H1 (cell line): ENCODE data around the gene WASHC3. TPM values are rescaled to one million over a fixed set of nuclear protein-coding genes. Genes with fewer than 3 reads are reported as not detected.

ENCODE experiments used
- CTCF ChIA-PET: fragments of 300-600 bp; sonication (Branson Sonifier 250); formaldehyde crosslinking; loops from one replicate; lab custom pipeline; 2021; ENCODE audit not compliant: partially characterized antibody; lab: Charles Lee
- POLR2A ChIA-PET: fragments of 300-600 bp; sonication (Branson Sonifier 250); formaldehyde crosslinking; loops from one replicate; lab custom pipeline; 2021; ENCODE audit warnings: inconsistent platforms; ENCODE audit not compliant: partially characterized antibody; lab: Charles Lee
- DNase-seq, 2 experiments: peaks; one replicate each; pipeline versions ENCODE4 v3.0.0 to v3.0.0-alpha.2; 2010 to 2022; ENCODE audit warnings: low spot score in 2 of 2, low read depth in 1 of 2, mixed read lengths in 1 of 2
- FAIRE-seq: peaks from 2 replicates; lab custom pipeline; 2011; peaks lifted over from hg19 to GRCh38; lab: Jason Lieb, UNC
- H2AFZ ChIP-seq: 2 replicates; pipeline ENCODE4 v1.8.1; 2012; ENCODE audit warnings: low read length, inconsistent platforms
- H2AK5ac ChIP-seq: 2 replicates; pipeline ENCODE4 v1.6.1; 2013; ENCODE audit warnings: low read depth, low read length
- H2BK120ac ChIP-seq: replicated peaks from 2 replicates; pipeline ENCODE3; 2013; ENCODE audit warnings: low read depth, low read length, inconsistent platforms
- H2BK12ac ChIP-seq: 2 replicates; pipeline ENCODE4 v1.6.1; 2013; ENCODE audit warnings: low read depth, low read length
- H2BK15ac ChIP-seq: 2 replicates; pipeline ENCODE4 v1.6.1; 2013; ENCODE audit warnings: low read length
- H2BK20ac ChIP-seq: 2 replicates; pipeline ENCODE4 v1.6.1; 2013; ENCODE audit warnings: low read length
- H2BK5ac ChIP-seq: 2 replicates; pipeline ENCODE4 v1.6.1; 2013; ENCODE audit warnings: low read depth, low read length
- H3K14ac ChIP-seq: 2 replicates; pipeline ENCODE4 v1.6.1; 2013; ENCODE audit warnings: inconsistent platforms; ENCODE audit not compliant: insufficient read length
- H3K18ac ChIP-seq: 2 replicates; pipeline ENCODE4 v1.6.1; 2013; ENCODE audit warnings: low read length; ENCODE audit errors: extremely low read depth
- H3K23ac ChIP-seq: 2 replicates; pipeline ENCODE4 v1.6.1; 2013; ENCODE audit warnings: inconsistent platforms; ENCODE audit not compliant: insufficient read length
- H3K23me2 ChIP-seq: 2 replicates; pipeline ENCODE4 v1.6.1; 2013; ENCODE audit warnings: low read depth, low read length
- H3K27ac ChIP-seq: 2 replicates; pipeline ENCODE4 v1.6.1; 2011; ENCODE audit warnings: low read depth, low read length, inconsistent platforms
- H3K27me3 ChIP-seq, 4 experiments: replicated peaks in 1 of 4; 1 replicate in 1 of 4; 2 replicates in 3 of 4; pipeline versions ENCODE4 v1.6.1 to v1.8.1; 2011 to 2013; ENCODE audit warnings: low read length in 3 of 4, mild to moderate bottlenecking in 3 of 4, inconsistent platforms in 2 of 4, mixed read lengths in 2 of 4, moderate library complexity in 1 of 4; ENCODE audit not compliant: control insufficient read depth in 3 of 4, insufficient read depth in 3 of 4; ENCODE audit errors: extremely low read depth in 1 of 4
- H3K36me3 ChIP-seq, 4 experiments: 2 replicates each; pipeline versions ENCODE4 v1.6.1 to v1.8.1; 2011 to 2013; ENCODE audit warnings: mild to moderate bottlenecking in 4 of 4, low read length in 3 of 4, moderate library complexity in 2 of 4, control low read depth in 1 of 4, inconsistent platforms in 1 of 4; ENCODE audit not compliant: insufficient read depth in 4 of 4, control insufficient read depth in 2 of 4
- H3K4ac ChIP-seq: replicated peaks from 2 replicates; pipeline ENCODE3; 2013; ENCODE audit warnings: low read length, low read depth, mixed read lengths, inconsistent platforms; ENCODE audit not compliant: insufficient read length
- H3K4me1 ChIP-seq, 4 experiments: replicated peaks in 1 of 4; 1 replicate in 1 of 4; 2 replicates in 3 of 4; pipeline versions ENCODE4 v1.6.1 to v1.8.1; 2011 to 2013; ENCODE audit warnings: low read length in 3 of 4, inconsistent platforms in 2 of 4, mixed read lengths in 1 of 4; ENCODE audit not compliant: insufficient read depth in 4 of 4, control insufficient read depth in 3 of 4
- H3K4me2 ChIP-seq, 2 experiments: 2 replicates each; pipeline versions ENCODE4 v1.6.1 to v1.8.1; 2011 to 2013; ENCODE audit warnings: low read depth in 2 of 2, low read length in 2 of 2, control low read depth in 1 of 2, inconsistent platforms in 1 of 2, mild to moderate bottlenecking in 1 of 2; ENCODE audit not compliant: insufficient read depth in 1 of 2
- H3K4me3 ChIP-seq, 4 experiments: fragments of 200-600, 300-600 bp in 1 of 4; sonication (generic), shearing (Covaris generic), sonication (Bioruptor Twin) in 1 of 4; 2 replicates each; pipeline versions ENCODE4 v1.5.1 to v1.8.1; 2011 to 2016; ENCODE audit warnings: low read length in 4 of 4, low read depth in 3 of 4, control low read depth in 2 of 4, inconsistent platforms in 2 of 4, mild to moderate bottlenecking in 2 of 4, mixed read lengths in 1 of 4, moderate library complexity in 1 of 4; ENCODE audit not compliant: insufficient read depth in 2 of 4; ENCODE audit errors: extremely low read depth in 1 of 4
- H3K56ac ChIP-seq: replicated peaks from 2 replicates; pipeline ENCODE3; 2013; ENCODE audit warnings: low read depth, mild to moderate bottlenecking, mixed read lengths, low read length, inconsistent platforms; ENCODE audit not compliant: insufficient read length
- H3K79me1 ChIP-seq: 2 replicates; pipeline ENCODE4 v1.6.1; 2013; ENCODE audit warnings: low read depth, low read length, control low read depth
- H3K79me2 ChIP-seq, 2 experiments: 2 replicates each; pipeline versions ENCODE4 v1.6.1 to v1.8.1; 2012 to 2013; ENCODE audit warnings: low read length in 2 of 2, mild to moderate bottlenecking in 2 of 2, inconsistent platforms in 1 of 2; ENCODE audit not compliant: insufficient read depth in 2 of 2, control insufficient read depth in 1 of 2
- H3K9ac ChIP-seq, 4 experiments: replicated peaks in 1 of 4; 1 replicate in 1 of 4; 2 replicates in 3 of 4; pipeline versions ENCODE4 v1.6.1 to v1.8.1; 2011 to 2013; ENCODE audit warnings: low read depth in 3 of 4, low read length in 3 of 4, control low read depth in 2 of 4, mild to moderate bottlenecking in 2 of 4, moderate library complexity in 2 of 4, inconsistent platforms in 1 of 4; ENCODE audit errors: extremely low read depth in 1 of 4
- H3K9me3 ChIP-seq, 2 experiments: 2 replicates each; pipeline versions ENCODE4 v1.6.1 to v1.8.1; 2012 to 2013; ENCODE audit warnings: mild to moderate bottlenecking in 2 of 2, moderate library complexity in 2 of 2, control low read depth in 1 of 2, inconsistent platforms in 1 of 2, low read depth in 1 of 2, low read length in 1 of 2, mixed read lengths in 1 of 2; ENCODE audit not compliant: insufficient read depth in 2 of 2
- H4K20me1 ChIP-seq, 2 experiments: replicated peaks in 1 of 2; 2 replicates each; pipeline versions ENCODE3 to v1.8.1; 2011 to 2013; ENCODE audit warnings: inconsistent platforms in 2 of 2, low read length in 2 of 2, mild to moderate bottlenecking in 1 of 2; ENCODE audit not compliant: insufficient read depth in 2 of 2, control insufficient read depth in 1 of 2
- H4K5ac ChIP-seq: 2 replicates; pipeline ENCODE4 v1.6.1; 2013; ENCODE audit warnings: low read length, low read depth, mixed read lengths, inconsistent platforms; ENCODE audit not compliant: insufficient read length
- H4K8ac ChIP-seq: 2 replicates; pipeline ENCODE4 v1.8.0; 2013; ENCODE audit warnings: mild to moderate bottlenecking, moderate library complexity, low read length, inconsistent platforms; ENCODE audit not compliant: insufficient read depth; ENCODE audit errors: extremely low read depth
- H4K91ac ChIP-seq: replicated peaks from 2 replicates; pipeline ENCODE3; 2013; ENCODE audit warnings: low read length, mixed read lengths, inconsistent platforms; ENCODE audit not compliant: insufficient read length
- CEBPB ChIP-seq: IDR thresholded peaks from 2 replicates; pipeline ENCODE4 v1.6.1; 2012; ENCODE audit warnings: low read depth, low read length
- GTF2F1 ChIP-seq: IDR thresholded peaks from 2 replicates; pipeline ENCODE4 v1.6.1; 2012; ENCODE audit warnings: low read depth, low read length, improper control_type of control experiment, borderline replicate concordance
- HDAC2 ChIP-seq, 2 experiments: fragments of 300-600 bp in 1 of 2; sonication (generic) in 1 of 2; IDR thresholded peaks; 2 replicates each; pipeline ENCODE4 v1.6.1; 2011 to 2012; ENCODE audit warnings: low read depth in 2 of 2, low read length in 2 of 2, mild to moderate bottlenecking in 2 of 2, moderate library complexity in 2 of 2, borderline replicate concordance in 1 of 2, inconsistent platforms in 1 of 2
- JUND ChIP-seq: IDR thresholded peaks from 2 replicates; pipeline ENCODE4 v1.6.1; 2011; ENCODE audit warnings: mild to moderate bottlenecking, improper control_type of control experiment, low read length
- KDM5A ChIP-seq: fragments of 200-600 bp; IDR thresholded peaks from 2 replicates; pipeline ENCODE4 v1.7.1; 2012; ENCODE audit warnings: mild to moderate bottlenecking, low read length, inconsistent platforms, mixed read lengths
- POU5F1 ChIP-seq: IDR thresholded peaks from 2 replicates; pipeline ENCODE4 v1.6.1; 2011; ENCODE audit warnings: low read depth, mild to moderate bottlenecking, low read length, moderate library complexity
- RAD21 ChIP-seq, 2 experiments: IDR thresholded peaks in 1 of 2; conservative IDR thresholded peaks in 1 of 2; 2 replicates each; pipeline ENCODE4 v1.6.1; 2011; ENCODE audit warnings: low read depth in 2 of 2, low read length in 2 of 2, improper control_type of control experiment in 1 of 2, inconsistent platforms in 1 of 2, mild to moderate bottlenecking in 1 of 2, moderate library complexity in 1 of 2
- RBBP5 ChIP-seq: IDR thresholded peaks from 2 replicates; pipeline ENCODE4 v1.7.1; 2012; ENCODE audit warnings: low read depth, mild to moderate bottlenecking, inconsistent platforms, low read length, moderate library complexity, borderline replicate concordance
- RNF2 ChIP-seq: fragments of 200-900, 300-1000 bp; sonication (generic); IDR thresholded peaks from 2 replicates; pipeline ENCODE4 v1.7.1; 2016; ENCODE audit warnings: borderline replicate concordance, low read depth, mild to moderate bottlenecking, antibody characterized with exemption, low read length; ENCODE audit not compliant: poor library complexity, severe bottlenecking; ENCODE audit errors: missing control alignments
- SP1 ChIP-seq: IDR thresholded peaks from 2 replicates; pipeline ENCODE4 v1.6.1; 2011; ENCODE audit warnings: low read depth, low read length
- SP4 ChIP-seq: IDR thresholded peaks from 2 replicates; pipeline ENCODE4 v1.6.1; 2012; ENCODE audit warnings: low read length, inconsistent platforms
- USF2 ChIP-seq: IDR thresholded peaks from 2 replicates; pipeline ENCODE4 v1.6.1; 2011; ENCODE audit warnings: low read length, improper control_type of control experiment
- ZNF274 ChIP-seq: IDR thresholded peaks from 2 replicates; pipeline ENCODE4 v1.7.0; 2012; ENCODE audit warnings: low read length, borderline replicate concordance; ENCODE audit errors: extremely low read depth
- WGBS, 2 experiments: shearing (Covaris generic) in 1 of 2; methylation state at CpG; one replicate each; pipeline versions ENCODE4 v1.1.6 to v1.1.7; 2013 to 2015; ENCODE audit warnings: low lambda C conversion rate in 2 of 2, mixed read lengths in 2 of 2, inconsistent platforms in 1 of 2, low coverage in 1 of 2, missing lambda C conversion rate in 1 of 2; ENCODE audit not compliant: insufficient replicate concordance in 2 of 2, insufficient coverage in 1 of 2, insufficient read length in 1 of 2; ENCODE audit errors: extremely low coverage in 1 of 2, missing lambda C conversion rate in 1 of 2; 5-methylcytosine and 5-hydroxymethylcytosine counted together
- polyA plus RNA-seq, 7 experiments: library from polyadenylated mRNA; depleted of rRNA in 3 of 7; stranded (reverse) in 5 of 7; unstranded in 2 of 7; fragments of >200 nt in 5 of 7; fragments of 200-250 nt in 2 of 7; gene quantifications; 1 replicate in 5 of 7; 2 replicates in 1 of 7; 4 replicates in 1 of 7; pipeline versions ENCODE4 v1.2.1 to v1.2.3, GENCODE V29; 2011 to 2013; ENCODE audit warnings: missing spikeins in 2 of 7, mixed read lengths in 2 of 7
- total RNA-seq: library from RNA; stranded (reverse); fragmentation: NEBNext Ultra II Directional; extraction: Animal tissue kit (Norgen Biotek cat#: 25700); gene quantifications from 2 replicates; pipeline ENCODE4 v1.2.1, GENCODE V29; 2021

Gene WASHC3
- total and polyA plus RNA-seq, 2 of the 8 experiments (the other 6 are each of a cell fraction or from before 2014, with no cell fraction given), result 7.4 to 8.3 TPM

DNA sequence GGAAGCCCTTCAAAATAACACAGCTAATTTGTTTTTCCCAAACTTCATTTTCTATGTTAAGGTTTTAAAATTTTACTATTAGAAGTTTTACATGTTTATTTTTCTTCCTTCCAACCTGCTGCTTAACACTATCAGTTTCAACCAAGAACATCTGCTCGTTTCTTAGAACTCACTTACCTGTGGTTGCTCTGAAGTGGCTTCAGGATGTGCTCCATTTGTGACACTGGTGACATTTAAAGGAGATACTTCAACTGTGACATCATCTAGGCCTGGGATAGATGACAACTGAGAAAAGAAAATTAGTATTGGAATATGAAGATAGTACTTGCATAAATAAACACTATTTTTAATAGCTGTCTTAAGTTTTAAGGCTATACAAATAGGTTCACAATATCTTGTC lies 17.9 kb downstream of the WASHC3 start:
- CTCF ChIA-PET, result interaction anchor here (0.6 to 1.3 kb wide), 3 partner anchors 8 to 183 kb away, joined by 3 read pairs; no protein-coding TSS in a partner anchor
- H2BK20ac ChIP-seq, result no peak overlapping the region
- WGBS, 2 experiments, result 69% methylated on average over 1 of the region's 1 CpG; no CpG with 5 or more reads in 1 of the 2 experiments
- TF ChIP-seq RBBP5 (no peak), RAD21 (IDR thresholded peaks at IDR 0.05 in 1 of 2, conservative IDR thresholded peaks at IDR 0.05 in 1 of 2; ENCODE audit: low read depth in 2 of 2, low read length in 2 of 2) (no peak), SP1 (no peak), POU5F1 (no peak), KDM5A (no peak), JUND (no peak), HDAC2 (IDR thresholded peaks at IDR 0.05; ENCODE audit: borderline replicate concordance in 1 of 2, low read depth in 2 of 2, low read length in 2 of 2) (no peak), USF2 (no peak), SP4 (no peak), RNF2 (no peak), GTF2F1 (no peak), CEBPB (no peak), ZNF274 (no peak)

More for the DNA sequence above, 17.9 kb downstream of the WASHC3 start:
- Histone ChIP-seq H2BK120ac (no peak overlapping the region), H3K79me1 (no peaks in the 10 kb centered on the region), H3K23me2 (no peaks in the 10 kb centered on the region), H4K5ac (no peak overlapping the region), H2BK15ac (no peak overlapping the region), H4K8ac (no peak overlapping the region), H3K36me3 (no peaks in the 10 kb centered on the region), H3K18ac (no peak overlapping the region), H3K4ac (no peak overlapping the region), H3K4me2 (no peak overlapping the region), H3K27ac (no peak overlapping the region), H2BK5ac (no peak overlapping the region), H2BK12ac (no peak overlapping the region), H3K4me1 (no peaks in the 10 kb centered on the region), H4K20me1 (no peaks in the 10 kb centered on the region), H3K9me3 (no peaks in the 10 kb centered on the region), H3K9ac (no peak overlapping the region), H2AK5ac (no peak overlapping the region), H3K27me3 (no peaks in the 10 kb centered on the region), H4K91ac (no peak overlapping the region), H3K79me2 (no peaks in the 10 kb centered on the region), H3K23ac (no peak overlapping the region), H3K4me3 (no peak overlapping the region), H3K56ac (no peak overlapping the region), H3K14ac (no peak overlapping the region), H2AFZ (no peak overlapping the region)
- DNase-seq (no peak), FAIRE-seq (no peak)
- POLR2A ChIA-PET, result interaction anchor here (0.7 kb wide), 1 partner anchor 12 kb away, joined by 3 read pairs; no protein-coding TSS in a partner anchor
